Cardiac septum (tissue), 1 donor: ENCODE data around the gene OR52E6. TPM values are rescaled to one million over a fixed set of nuclear protein-coding genes. Genes with fewer than 3 reads are reported as not detected.

Experiments
- DNase-seq: peaks from one replicate; pipeline ENCODE4 v3.0.0-alpha.2; 2020; ENCODE audit warnings: low spot score
- intact Hi-C: fragments of 100-400 bp; cut with DNase I; formaldehyde crosslinking; loops from one replicate; pipeline ENCODE4 v1.14.0; 2022
- total RNA-seq: library from RNA; stranded (reverse); fragmentation: NEBNext Ultra II Directional; extraction: Animal tissue kit (Norgen Biotek cat#: 25700); gene quantifications from one replicate; pipeline ENCODE4 v1.2.1, GENCODE V29; 2021
- donor health status: DM: no; HTN: no; CAD: no.

OR52E6 gene
- total RNA-seq, 1 donor from 2014 or later, result not detected

DNA sequence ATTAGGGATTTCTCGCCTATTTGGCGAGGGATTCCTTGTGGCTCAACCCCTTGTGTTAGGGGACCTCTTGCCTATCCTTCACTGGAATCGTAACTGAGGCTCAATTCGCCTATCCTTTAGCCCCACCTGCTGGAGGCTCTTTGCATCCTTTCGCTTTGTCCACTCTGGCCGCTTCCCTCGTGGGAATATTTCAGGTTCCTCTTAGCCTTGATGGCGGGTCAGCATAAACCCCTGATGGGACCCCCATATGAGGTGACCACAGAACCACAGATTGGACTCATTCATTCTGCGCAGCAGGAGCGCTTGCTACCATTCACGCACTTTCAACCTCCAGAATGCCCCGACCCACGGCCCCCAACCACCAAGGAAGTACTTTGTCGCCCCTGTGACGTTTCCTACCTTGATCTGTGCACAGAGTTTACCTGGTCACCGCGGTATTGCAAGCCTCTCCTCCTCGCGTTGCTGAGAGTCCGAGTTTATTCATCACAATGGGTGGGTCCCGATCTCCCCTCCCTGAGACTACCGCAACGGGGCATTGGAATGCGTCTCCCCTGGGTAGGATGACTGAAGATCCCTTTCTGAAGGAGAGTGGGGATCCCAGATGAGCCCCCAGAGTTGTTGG, 33.1 kb downstream of the OR52E6 start, which contains the start of gene OR52N2:
OR52N2 (plus strand) TSS at position 425 of the 622 bp plus-strand sequence. CDS start 11,412 bp downstream, outside the sequence.
- intact Hi-C loops, result loop anchor here (5.0 kb wide), 2 partner anchors 206 to 331 kb away; no protein-coding TSS in a partner anchor
- DNase-seq, result peak; percentile 84

- intact Hi-C loops, result loop anchor here (5.0 kb wide), 2 partner anchors 205 to 330 kb away; no protein-coding TSS in a partner anchor
- DNase-seq, result no peak
Observed at GRCh38 chr11:5807580-5807979, 34.1 kb downstream of the OR52E6 start.

- no peak for DNase-seq
- intact Hi-C loops, result no loop called here
Observed at GRCh38 chr11:5803982-5804381, 37.7 kb downstream of the OR52E6 start.

DNA sequence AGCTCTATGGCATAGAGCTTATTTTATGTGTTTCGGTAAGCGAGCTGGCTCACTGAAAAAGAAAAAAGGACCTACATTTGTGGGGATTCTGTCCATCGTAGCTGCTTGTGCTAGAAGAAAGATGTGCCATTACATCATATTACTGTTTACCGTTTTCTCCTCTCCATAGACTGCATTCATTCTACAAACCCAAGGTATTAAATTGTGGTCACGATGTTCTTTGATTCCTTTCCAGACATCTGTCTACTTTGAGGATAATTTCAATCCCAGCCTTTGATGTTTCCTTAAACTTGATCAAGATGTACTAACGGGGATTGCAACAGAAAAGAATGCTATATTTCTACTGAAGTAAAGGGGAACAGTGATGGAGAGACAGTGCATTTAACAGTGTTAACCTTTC, 45.2 kb downstream of the OR52E6 start:
- intact Hi-C loops, result no loop called here

DNA sequence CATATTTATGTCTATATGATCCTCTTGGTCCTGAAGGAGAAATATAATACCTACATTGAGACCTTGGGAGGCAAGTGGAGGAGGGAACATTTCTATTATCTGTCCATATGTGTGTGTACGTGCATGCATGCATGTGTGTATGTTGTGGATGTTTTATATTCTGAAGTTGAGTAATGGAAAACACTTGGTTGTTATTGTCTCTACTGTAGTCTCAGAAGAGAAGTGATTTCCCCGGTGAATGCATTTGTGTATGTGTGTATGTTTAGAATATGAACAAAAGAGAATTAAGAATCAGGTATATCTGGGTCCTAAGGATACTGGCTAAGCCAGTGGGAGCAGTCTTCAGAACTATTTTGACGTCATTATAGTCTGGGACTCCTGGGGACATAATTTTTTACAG, 50.5 kb downstream of the OR52E6 start, which contains the start of gene OR52N1:
OR52N1 (minus strand) TSS at position 101 of the 400 bp plus-strand sequence. CDS start 2,449 bp downstream, outside the sequence.
- no peak for DNase-seq
- intact Hi-C loops, result no loop called here

More for the DNA sequence above, 45.2 kb downstream of the OR52E6 start:
- DNase-seq, result no peak

Other genes starting within 250 kb of the OR52E6 start
- gene TRIM6, start 245.3 kb downstream of the OR52E6 start, total RNA-seq, result 0.46 TPM
- gene TRIM34, start 216.9 kb downstream of the OR52E6 start, total RNA-seq, result 2.3 TPM
- gene TRIM5, start 156.8 kb downstream of the OR52E6 start, total RNA-seq, result 6.4 TPM
- gene TRIM22, start 152.1 kb downstream of the OR52E6 start, total RNA-seq, result 16.1 TPM
- gene OR56B1, start 105.4 kb downstream of the OR52E6 start, total RNA-seq, result not detected
- gene OR52N4, start 87.7 kb downstream of the OR52E6 start, total RNA-seq, result not detected
- not detected for gene OR52N5, start 58.5 kb downstream of the OR52E6 start, total RNA-seq
- not detected for gene OR52N1, start 50.6 kb downstream of the OR52E6 start, total RNA-seq
- not detected for gene OR52N2, start 33.0 kb downstream of the OR52E6 start, total RNA-seq
- gene OR52E8, start 15.8 kb upstream of the OR52E6 start, total RNA-seq, result not detected
- gene OR52E4, start 38.7 kb upstream of the OR52E6 start, total RNA-seq, result not detected
- not detected for gene OR52E5, start 51.3 kb upstream of the OR52E6 start, total RNA-seq
- gene OR56A3, start 100.4 kb upstream of the OR52E6 start, total RNA-seq, result not detected
- not detected for gene OR56A5, start 126.6 kb upstream of the OR52E6 start, total RNA-seq
- not detected for gene OR52L1, start 145.1 kb upstream of the OR52E6 start, total RNA-seq
- not detected for gene OR56A4, start 165.0 kb upstream of the OR52E6 start, total RNA-seq
- not detected for gene OR56A1, start 188.9 kb upstream of the OR52E6 start, total RNA-seq